Pancreas (tissue), 10 donors: Measurements from ENCODE around the gene ACER1. TPM values are rescaled to one million over a fixed set of nuclear protein-coding genes. Genes with fewer than 3 reads are reported as not detected.

Source experiments
- ATAC-seq, 4 donors: fragments of 200-7000 bp; cut with Tn5 transposase; one replicate each; pipeline versions ENCODE4 v1.8.0 to v1.9.1; 2020; ENCODE audit warnings: mild to moderate bottlenecking in 4 of 4, moderate library complexity in 4 of 4
- DNase-seq, 6 donors: peaks; one replicate each; pipeline ENCODE4 v3.0.0-alpha.2; 2020
- FAIRE-seq: peaks from 2 replicates; lab custom pipeline; 2012; peaks lifted over from hg19 to GRCh38; lab: Jason Lieb, UNC
- H3K27ac ChIP-seq, 4 donors: fragments of 200-600 bp; sonication (generic); 1 replicate in 3 of 4; 2 replicates in 1 of 4; pipeline versions ENCODE4 v1.5.0 to v1.8.0; 2020
- H3K27me3 ChIP-seq, 4 donors: fragments of 200-600 bp; one replicate each; pipeline ENCODE4 v1.8.0; 2021
- H3K36me3 ChIP-seq, 3 donors: fragments of 200-600 bp; sonication (generic) in 1 of 3; one replicate each; pipeline versions ENCODE4 v1.5.0 to v1.8.0; 2020 to 2021
- H3K4me1 ChIP-seq, 3 donors: fragments of 200-600 bp; one replicate each; pipeline ENCODE4 v1.8.0; 2021
- H3K4me3 ChIP-seq, 4 donors: fragments of 200-600 bp; sonication (generic) in 2 of 4; one replicate each; pipeline versions ENCODE4 v1.5.0 to v1.8.0; 2020 to 2021
- H3K9me3 ChIP-seq, 4 donors: fragments of 200-600 bp; one replicate each; pipeline ENCODE4 v1.8.0; 2021
- WGBS, 2 donors: extraction: QIAGEN DNeasy Blood & Tissue Kit; methylation state at CpG; one replicate each; pipeline ENCODE4 v1.1.7; 2013; 5-methylcytosine and 5-hydroxymethylcytosine counted together
- intact Hi-C, 3 donors: fragments of 100-400 bp; cut with DNase I; formaldehyde crosslinking; loops; one replicate each; pipeline versions ENCODE4 v1.11.1 to v1.14.2; 2022
- polyA plus RNA-seq, 2 donors: library from polyadenylated mRNA; stranded (reverse); fragments of 200-250 nt; gene quantifications; one replicate each; pipeline ENCODE4 v1.2.3, GENCODE V29; 2013
- total RNA-seq, 6 donors: library from RNA; stranded (reverse); fragmentation: NEBNext Ultra II Directional in 4 of 6; extraction: Animal tissue kit (Norgen Biotek cat#: 25700) in 4 of 6; gene quantifications; one replicate each; pipeline versions ENCODE4 v1.2.1 to v1.2.4, GENCODE V29; 2021 to 2023
- TF ChIP-seq, protein P1 (sequence below), 4 donors: fragments of 200-600 bp; sonication (generic) in 3 of 4; IDR thresholded peaks; one replicate each; pipeline versions ENCODE4 v1.5.0 to v1.8.0; 2021; ENCODE audit warnings: antibody characterized with exemption in 4 of 4
- donor health status: healthy with polysubstance abuse.
- donor health status: DM: no; HTN: no; CAD: no; lungs with moderate emphysema.
- donor health status: DM: no; HTN: no; CAD: no.
- donor health status: control.
- donor health status: control.
- donor health status: Bipolar disorder and iron deficiency.
- donor health status: DM: yes; HTN: yes; CAD: no.
- donor health status: DM: no; HTN: no; CAD: no.
- donor health status: DM: no; HTN: no; CAD: no.
- donor health status: DM: yes; HTN: yes; CAD: no.

Gene ACER1
- total and polyA plus RNA-seq, 8 donors, result not detected

DNA sequence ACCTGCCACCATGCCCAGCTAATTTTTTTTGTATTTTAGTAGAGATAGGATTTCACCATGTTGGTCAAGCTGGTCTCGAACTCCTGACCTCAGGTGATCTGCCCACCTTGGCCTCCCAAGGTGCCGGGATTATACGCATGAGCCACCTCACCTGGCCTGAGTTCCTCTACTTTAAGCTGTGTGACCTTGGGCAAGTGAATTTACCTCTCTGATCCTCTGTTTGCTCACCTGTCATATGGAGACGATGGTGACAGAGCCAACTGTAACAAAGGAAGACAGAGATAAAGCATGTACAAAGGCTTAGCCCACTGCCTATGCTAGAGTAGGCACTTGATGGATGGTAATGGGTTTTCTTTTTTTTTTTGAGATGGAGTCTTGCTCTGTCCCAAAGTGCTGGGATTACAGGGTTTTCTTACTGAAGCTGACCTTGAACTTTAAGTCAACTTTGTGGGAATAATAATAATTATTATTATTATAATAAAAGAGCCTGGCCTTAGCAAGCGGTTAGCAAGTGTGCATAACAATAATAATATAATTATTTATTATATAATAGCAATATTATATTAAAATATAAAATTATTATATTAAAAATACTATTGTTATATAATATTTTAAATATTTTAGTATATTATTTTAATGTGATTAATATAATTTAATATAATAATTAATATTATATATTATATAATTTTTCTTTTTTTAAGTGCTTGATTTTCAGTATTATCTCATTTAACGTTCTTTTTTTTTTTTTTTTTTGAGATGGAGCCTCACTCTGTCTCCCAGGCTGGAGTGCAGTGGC lies 1.3 kb upstream of the ACER1 start:
- FAIRE-seq (peak; percentile 93), DNase-seq (no peak), ATAC-seq (no peak)
- Histone ChIP-seq H3K36me3 (no peaks in the 10 kb centered on the region), H3K4me3 (no peak overlapping the region), H3K9me3 (no peaks in the 10 kb centered on the region), H3K27me3 (no peaks in the 10 kb centered on the region), H3K27ac (no peak overlapping the region), H3K4me1 (no peaks in the 10 kb centered on the region)
- TF ChIP-seq, protein P1, sequence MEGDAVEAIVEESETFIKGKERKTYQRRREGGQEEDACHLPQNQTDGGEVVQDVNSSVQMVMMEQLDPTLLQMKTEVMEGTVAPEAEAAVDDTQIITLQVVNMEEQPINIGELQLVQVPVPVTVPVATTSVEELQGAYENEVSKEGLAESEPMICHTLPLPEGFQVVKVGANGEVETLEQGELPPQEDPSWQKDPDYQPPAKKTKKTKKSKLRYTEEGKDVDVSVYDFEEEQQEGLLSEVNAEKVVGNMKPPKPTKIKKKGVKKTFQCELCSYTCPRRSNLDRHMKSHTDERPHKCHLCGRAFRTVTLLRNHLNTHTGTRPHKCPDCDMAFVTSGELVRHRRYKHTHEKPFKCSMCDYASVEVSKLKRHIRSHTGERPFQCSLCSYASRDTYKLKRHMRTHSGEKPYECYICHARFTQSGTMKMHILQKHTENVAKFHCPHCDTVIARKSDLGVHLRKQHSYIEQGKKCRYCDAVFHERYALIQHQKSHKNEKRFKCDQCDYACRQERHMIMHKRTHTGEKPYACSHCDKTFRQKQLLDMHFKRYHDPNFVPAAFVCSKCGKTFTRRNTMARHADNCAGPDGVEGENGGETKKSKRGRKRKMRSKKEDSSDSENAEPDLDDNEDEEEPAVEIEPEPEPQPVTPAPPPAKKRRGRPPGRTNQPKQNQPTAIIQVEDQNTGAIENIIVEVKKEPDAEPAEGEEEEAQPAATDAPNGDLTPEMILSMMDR (IDR thresholded peaks at IDR 0.05), result no peak
- intact Hi-C loops, result no loop called here
- WGBS, 2 donors, result 54 to 58% methylated on average over 6 of the region's 6 CpGs

DNA sequence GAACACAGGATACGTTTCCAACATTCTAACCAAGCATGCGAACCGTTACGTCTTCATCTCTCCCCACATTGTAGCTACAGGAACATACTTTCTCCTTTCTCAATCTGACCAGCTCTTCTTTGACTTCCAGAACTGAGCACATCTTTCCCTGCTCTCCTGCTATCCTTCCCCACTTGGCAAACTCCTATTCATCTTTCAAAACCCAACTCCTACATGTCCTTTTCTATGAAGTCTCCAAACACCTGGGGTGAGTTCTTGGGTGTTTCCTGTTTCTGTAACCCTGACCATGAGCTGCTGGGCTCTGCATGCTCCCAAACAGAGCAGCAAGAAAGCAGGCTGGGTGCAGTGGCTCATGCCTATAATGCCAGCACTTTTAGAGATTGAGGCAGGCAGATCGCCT lies 6.6 kb downstream of the ACER1 start:
- 74 to 85% methylated on average over 5 of the region's 5 CpGs for WGBS, 2 donors
- no peak for FAIRE-seq

DNA sequence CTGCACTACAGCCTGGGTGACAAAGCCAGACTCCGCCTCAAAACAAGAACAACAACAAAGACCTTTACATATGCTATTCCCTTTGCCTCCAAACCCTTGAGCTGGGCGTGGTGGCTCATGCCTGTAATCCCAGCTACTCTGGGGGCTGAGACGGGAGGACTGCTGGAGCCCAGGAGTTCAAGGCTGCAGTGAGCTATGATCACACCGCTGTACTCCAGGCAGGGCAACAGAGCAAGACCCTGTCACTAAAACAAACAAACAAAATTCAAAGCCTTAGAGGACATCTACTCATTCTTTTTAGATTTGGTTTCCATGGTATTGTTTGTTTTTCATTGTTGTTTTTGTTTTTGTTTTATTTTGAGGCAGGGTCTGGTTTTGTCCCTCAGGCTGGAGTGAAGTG lies 7.8 kb downstream of the ACER1 start:
- Histone ChIP-seq H3K4me1 (no peaks in the 10 kb centered on the region), H3K27ac (no peak overlapping the region), H3K36me3 (no peaks in the 10 kb centered on the region), H3K9me3 (no peaks in the 10 kb centered on the region), H3K4me3 (no peak overlapping the region), H3K27me3 (no peaks in the 10 kb centered on the region)
- no peak for DNase-seq
- ATAC-seq, result no peak
- intact Hi-C loops, result no loop called here
- TF ChIP-seq, protein P1 (IDR thresholded peaks at IDR 0.05), result no peak
- WGBS, 2 donors, result 61 to 78% methylated on average over 4 of the region's 4 CpGs
- FAIRE-seq, result no peak

More for the DNA sequence above, 6.6 kb downstream of the ACER1 start:
- Histone ChIP-seq H3K36me3 (no peaks in the 10 kb centered on the region), H3K9me3 (no peaks in the 10 kb centered on the region), H3K27ac (no peak overlapping the region), H3K4me3 (no peak overlapping the region), H3K4me1 (no peaks in the 10 kb centered on the region), H3K27me3 (no peaks in the 10 kb centered on the region)
- ATAC-seq, result no peak
- no peak for DNase-seq
- TF ChIP-seq, protein P1 (IDR thresholded peaks at IDR 0.05), result no peak
- intact Hi-C loops, result no loop called here

DNA sequence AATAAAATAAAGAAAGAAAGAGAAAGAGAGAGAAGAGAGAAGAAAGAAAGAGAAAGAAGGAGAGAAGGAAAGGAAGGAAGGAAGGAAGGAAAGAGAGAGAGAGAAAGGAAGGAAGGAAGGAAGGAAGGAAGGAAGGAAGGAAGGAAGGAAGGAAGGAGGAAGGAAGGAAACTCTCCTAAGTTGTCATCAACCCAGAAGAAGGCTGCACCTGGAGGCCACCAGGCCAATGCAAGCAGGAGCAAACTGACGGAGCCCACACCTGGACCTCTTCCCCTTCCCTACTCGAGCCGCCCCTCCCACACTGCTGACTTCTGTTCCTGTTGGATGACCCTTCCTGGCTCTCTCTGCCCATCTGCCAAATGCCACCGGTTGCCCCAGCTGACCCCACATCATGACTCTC lies 8.7 kb downstream of the ACER1 start:
- Histone ChIP-seq H3K4me3 (no peak overlapping the region), H3K27me3 (no peaks in the 10 kb centered on the region), H3K4me1 (no peaks in the 10 kb centered on the region), H3K9me3 (no peaks in the 10 kb centered on the region), H3K27ac (no peak overlapping the region), H3K36me3 (no peaks in the 10 kb centered on the region)
- WGBS, 2 donors, result 51 to 53% methylated on average over 4 of the region's 4 CpGs
- ATAC-seq (no peak), DNase-seq (no peak), FAIRE-seq (no peak)
- TF ChIP-seq, protein P1 (IDR thresholded peaks at IDR 0.05), result no peak
- intact Hi-C loops, result no loop called here

GRCh38 chr19:6322284-6322683 lies 11.1 kb downstream of the ACER1 start:
- Histone ChIP-seq H3K4me3 (no peak overlapping the region), H3K9me3 (no peaks in the 10 kb centered on the region), H3K27me3 (no peaks in the 10 kb centered on the region), H3K36me3 (no peaks in the 10 kb centered on the region), H3K27ac (no peak overlapping the region), H3K4me1 (no peaks in the 10 kb centered on the region)
- ATAC-seq (no peak), DNase-seq (no peak), FAIRE-seq (no peak)
- 31 to 34% methylated on average over 3 of the region's 3 CpGs for WGBS, 2 donors
- TF ChIP-seq, protein P1 (IDR thresholded peaks at IDR 0.05), result no peak
- intact Hi-C loops, result no loop called here
